ENCODE results near the gene P2RY1. TPM values are rescaled to one million over a fixed set of nuclear protein-coding genes. Genes with fewer than 3 reads are reported as not detected.

Gene P2RY1
- total RNA-seq, 1 donor from 2014 or later = 13.7 TPM

DNA sequence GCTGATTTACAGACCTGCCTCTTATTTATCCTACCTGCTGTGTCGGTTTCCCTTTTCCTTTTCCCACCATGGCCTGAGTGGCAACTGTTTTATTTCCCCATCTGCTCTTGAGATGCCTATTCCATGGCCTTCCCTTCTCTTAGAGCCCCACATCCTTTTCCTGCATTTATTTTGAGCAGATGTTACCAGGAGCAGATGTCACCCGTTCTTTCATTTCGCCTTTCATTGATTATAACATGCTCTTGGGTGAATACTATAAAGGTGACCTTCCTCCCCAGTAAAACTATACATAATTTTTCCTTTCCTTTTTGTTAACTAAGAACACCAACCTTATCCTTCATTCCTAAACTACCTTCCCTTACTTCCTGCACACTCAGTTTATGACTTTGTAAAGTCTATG, 8.5 kb upstream of the P2RY1 start:
- FAIRE-seq (no peak), DNase-seq (ENCODE audit: low read depth) (no peak)
- Histone ChIP-seq H3K36me3 (ENCODE audit: control insufficient read depth, insufficient read depth, low read length) (no peaks in the 10 kb centered on the region), H3K27me3 (ENCODE audit: control insufficient read depth, insufficient read depth, low read length) (no peaks in the 10 kb centered on the region), H3K4me3 (ENCODE audit: low read depth, low read length) (no peak overlapping the region)
- TF ChIP-seq, protein P1, sequence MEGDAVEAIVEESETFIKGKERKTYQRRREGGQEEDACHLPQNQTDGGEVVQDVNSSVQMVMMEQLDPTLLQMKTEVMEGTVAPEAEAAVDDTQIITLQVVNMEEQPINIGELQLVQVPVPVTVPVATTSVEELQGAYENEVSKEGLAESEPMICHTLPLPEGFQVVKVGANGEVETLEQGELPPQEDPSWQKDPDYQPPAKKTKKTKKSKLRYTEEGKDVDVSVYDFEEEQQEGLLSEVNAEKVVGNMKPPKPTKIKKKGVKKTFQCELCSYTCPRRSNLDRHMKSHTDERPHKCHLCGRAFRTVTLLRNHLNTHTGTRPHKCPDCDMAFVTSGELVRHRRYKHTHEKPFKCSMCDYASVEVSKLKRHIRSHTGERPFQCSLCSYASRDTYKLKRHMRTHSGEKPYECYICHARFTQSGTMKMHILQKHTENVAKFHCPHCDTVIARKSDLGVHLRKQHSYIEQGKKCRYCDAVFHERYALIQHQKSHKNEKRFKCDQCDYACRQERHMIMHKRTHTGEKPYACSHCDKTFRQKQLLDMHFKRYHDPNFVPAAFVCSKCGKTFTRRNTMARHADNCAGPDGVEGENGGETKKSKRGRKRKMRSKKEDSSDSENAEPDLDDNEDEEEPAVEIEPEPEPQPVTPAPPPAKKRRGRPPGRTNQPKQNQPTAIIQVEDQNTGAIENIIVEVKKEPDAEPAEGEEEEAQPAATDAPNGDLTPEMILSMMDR (IDR thresholded peaks at IDR 0.05; ENCODE audit: insufficient read depth, low read length, severe bottlenecking) = no peak

DNA sequence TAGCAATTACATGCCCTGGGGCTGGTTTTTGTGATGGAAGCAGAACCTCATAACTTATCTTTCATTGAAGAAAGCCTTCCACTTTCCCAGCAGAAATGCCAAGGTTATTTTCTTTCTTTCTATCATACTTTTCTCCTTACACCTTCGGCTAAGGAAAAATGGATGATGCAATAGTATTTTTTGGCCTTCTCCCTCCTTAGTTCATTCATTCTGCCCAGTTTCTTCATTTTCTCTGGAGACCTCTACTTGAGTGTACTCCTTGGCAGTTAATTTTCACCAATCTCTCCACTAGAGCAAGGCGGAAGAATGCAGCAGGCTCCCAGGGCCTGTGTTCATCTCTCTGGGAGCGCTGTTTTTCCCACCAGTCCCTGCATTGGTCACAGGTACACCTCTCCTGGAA, 7.6 kb upstream of the P2RY1 start:
- FAIRE-seq = no peak
- H3K4me3 ChIP-seq (ENCODE audit: low read depth, low read length) = no peak overlapping the region
- H3K36me3 ChIP-seq (ENCODE audit: control insufficient read depth, insufficient read depth, low read length) = no peaks in the 10 kb centered on the region
- no peak for DNase-seq (ENCODE audit: low read depth)
- H3K27me3 ChIP-seq (ENCODE audit: control insufficient read depth, insufficient read depth, low read length) = no peaks in the 10 kb centered on the region
- TF ChIP-seq, protein P1 (IDR thresholded peaks at IDR 0.05; ENCODE audit: insufficient read depth, low read length, severe bottlenecking) = no peak

DNA sequence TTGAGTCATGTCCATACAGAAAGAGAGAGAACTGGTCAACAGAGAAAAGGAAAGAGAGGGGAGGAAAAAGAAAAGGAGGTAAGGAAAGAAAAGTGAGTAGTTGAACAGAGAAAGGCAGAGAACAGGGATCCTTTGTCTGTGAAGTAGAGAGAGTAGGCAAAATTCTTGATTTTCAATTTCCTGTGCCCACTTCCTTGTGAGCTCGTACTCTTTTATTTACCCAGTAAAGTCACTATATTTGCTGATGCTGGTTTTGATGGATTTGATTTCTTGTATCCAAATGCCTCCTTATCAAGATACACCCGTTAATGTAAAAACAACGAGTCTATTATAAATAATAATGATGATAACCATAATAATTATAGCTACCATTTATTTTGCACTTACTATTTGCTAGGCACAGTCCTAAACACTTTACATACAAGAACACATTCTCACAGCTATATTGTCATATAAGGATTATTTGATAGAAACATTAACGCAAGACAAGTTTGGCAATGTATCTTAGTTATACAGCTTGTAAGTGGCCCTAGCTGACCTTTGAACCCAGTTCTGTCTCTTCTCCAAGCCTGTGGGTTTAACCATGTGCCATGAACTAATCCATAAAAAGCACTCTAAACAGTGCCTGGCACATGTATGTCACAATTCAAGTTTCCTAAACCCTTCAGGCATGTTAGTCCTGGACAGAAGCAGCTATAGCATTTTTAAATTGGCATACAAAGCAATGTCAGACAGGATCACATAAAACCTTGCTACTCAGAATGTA, 6.7 kb upstream of the P2RY1 start:
- Histone ChIP-seq H3K27me3 (ENCODE audit: control insufficient read depth, insufficient read depth, low read length) (no peaks in the 10 kb centered on the region), H3K36me3 (ENCODE audit: control insufficient read depth, insufficient read depth, low read length) (no peaks in the 10 kb centered on the region), H3K4me3 (ENCODE audit: low read depth, low read length) (no peak overlapping the region)
- TF ChIP-seq, protein P1 (IDR thresholded peaks at IDR 0.05; ENCODE audit: insufficient read depth, low read length, severe bottlenecking) = no peak
- FAIRE-seq (no peak), DNase-seq (ENCODE audit: low read depth) (no peak)

DNA sequence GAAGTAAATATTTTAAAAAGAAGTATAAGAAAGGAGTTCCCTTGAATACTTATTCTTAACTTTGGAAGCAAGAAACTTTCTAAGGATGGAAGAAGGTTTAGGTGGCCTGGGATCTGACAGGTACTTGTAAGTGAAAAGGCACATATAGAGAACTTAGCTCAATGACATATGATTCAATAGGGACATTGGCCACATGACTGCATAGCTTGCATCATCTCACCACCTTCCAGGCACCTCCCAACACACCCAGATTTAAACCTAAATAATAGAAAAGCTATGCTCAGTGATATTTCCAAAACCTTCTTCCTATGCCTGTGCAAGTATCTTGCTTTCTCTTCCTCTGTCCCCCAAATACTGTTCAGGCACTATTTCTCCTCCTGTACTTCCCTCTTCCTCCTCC, 4.7 kb upstream of the P2RY1 start:
- DNase-seq (ENCODE audit: low read depth) = peak; percentile 27
- no peak for FAIRE-seq
- H3K36me3 ChIP-seq (ENCODE audit: control insufficient read depth, insufficient read depth, low read length) = no peaks in the 10 kb centered on the region
- H3K4me3 ChIP-seq (ENCODE audit: low read depth, low read length) = no peak overlapping the region
- TF ChIP-seq, protein P1 (IDR thresholded peaks at IDR 0.05; ENCODE audit: insufficient read depth, low read length, severe bottlenecking) = no peak
- no peaks in the 10 kb centered on the region for H3K27me3 ChIP-seq (ENCODE audit: control insufficient read depth, insufficient read depth, low read length)

DNA sequence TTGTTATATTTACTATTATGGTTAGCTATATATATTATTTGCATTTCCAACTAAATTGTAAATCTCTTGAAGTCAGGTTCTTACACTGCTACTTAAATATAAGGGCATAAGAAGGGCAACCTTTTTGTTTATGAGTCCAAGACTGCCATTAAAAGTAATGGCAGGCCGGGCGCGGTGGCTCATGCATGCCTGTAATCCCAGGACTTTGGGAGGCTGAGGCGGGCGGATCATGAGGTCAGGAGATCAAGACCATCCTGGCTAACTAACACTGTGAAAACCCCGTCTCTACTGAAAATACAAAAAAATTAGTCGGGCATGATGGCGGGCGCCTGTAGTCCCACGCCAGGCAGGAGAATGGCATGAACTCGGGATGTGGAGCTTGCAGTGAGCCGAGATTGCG, 2.9 kb upstream of the P2RY1 start:
- FAIRE-seq = no peak

More for the DNA sequence above, 2.9 kb upstream of the P2RY1 start:
- no peak for DNase-seq (ENCODE audit: low read depth)
- Histone ChIP-seq H3K4me3 (ENCODE audit: low read depth, low read length) (no peak overlapping the region), H3K27me3 (ENCODE audit: control insufficient read depth, insufficient read depth, low read length) (no peaks in the 10 kb centered on the region), H3K36me3 (ENCODE audit: control insufficient read depth, insufficient read depth, low read length) (no peaks in the 10 kb centered on the region)
- TF ChIP-seq, protein P1 (IDR thresholded peaks at IDR 0.05; ENCODE audit: insufficient read depth, low read length, severe bottlenecking) = no peak
